Measurements from ENCODE around the gene MSTO1. TPM values are rescaled to one million over a fixed set of nuclear protein-coding genes. Genes with fewer than 3 reads are reported as not detected.
"Not testable (repeated sequence)": the region's sequence is repeated elsewhere in the genome, so short reads cannot be mapped to it uniquely, and the experiment has no call there.

Gene MSTO1
- polyA plus RNA-seq, 3 donors, result 3.8 to 17.4 (median 4.8) TPM

- peaks cover 10 to 12% of the 10 kb centered on the region in 2 donors for H3K36me3 Mint-ChIP-seq
- H3K79me2 ChIP-seq (ENCODE audit: insufficient read depth, low read length), result peaks cover 18% of the 10 kb centered on the region
- H3K9ac ChIP-seq (ENCODE audit: insufficient read depth, low read length, poor library complexity, severe bottlenecking), result no peak overlapping the region
- H3K4me3 ChIP-seq (replicated peaks in 1 of 3; ENCODE audit: low read depth in 2 of 3, low read length in 3 of 3), result no peak overlapping the region
- H3K27ac Mint-ChIP-seq, result peak overlapping the region in 1 of 7 donors; percentile 30
- WGBS (ENCODE audit: insufficient coverage), result 100% methylated on average over 2 of the region's 3 CpGs
- H3K36me3 ChIP-seq (replicated peaks in 1 of 2; ENCODE audit: control insufficient read depth in 1 of 2, insufficient read depth in 2 of 2, low read length in 2 of 2), result peaks cover 4 to 19% of the 10 kb centered on the region in 2 donors
- H3K9me3 Mint-ChIP-seq, result no peaks in the 10 kb centered on the region
- peaks cover 0 to 9% of the 10 kb centered on the region in 2 donors for H3K4me1 ChIP-seq (ENCODE audit: control insufficient read depth in 1 of 2, insufficient read depth in 2 of 2, low read length in 2 of 2)
- H2AFZ ChIP-seq (ENCODE audit: insufficient read depth, low read depth, low read length, poor library complexity, severe bottlenecking), result no peak overlapping the region
- no peaks in the 10 kb centered on the region for H3K27me3 ChIP-seq (ENCODE audit: control insufficient read depth in 2 of 2, insufficient read depth in 2 of 2, low read length in 2 of 2)
- H4K20me1 ChIP-seq (ENCODE audit: insufficient read depth, low read length), result peaks cover 15% of the 10 kb centered on the region
- no peak for DNase-seq
- intact Hi-C loops (cut with micrococcal nuclease), result loop anchor here in 1 of 2 donors (10.0 kb wide), 1 partner anchor 89 kb away; no protein-coding TSS in a partner anchor
- H3K4me2 ChIP-seq (replicated peaks; ENCODE audit: extremely low read depth, low read length, poor library complexity, severe bottlenecking), result no peak overlapping the region
- TF ChIP-seq CTCF (IDR thresholded peaks at IDR 0.05), result no peak
- H3K4me1 Mint-ChIP-seq, result peaks cover 14% of the 10 kb centered on the region
- H3K27ac ChIP-seq (ENCODE audit: low read depth in 1 of 2, low read length in 2 of 2), result no peak overlapping the region
- peaks cover 0 to 2% (median 0%) of the 10 kb centered on the region in 3 donors for H3K27me3 Mint-ChIP-seq (ENCODE audit: low read depth in 3 of 3)
- no peaks in the 10 kb centered on the region for H3K9me3 ChIP-seq (replicated peaks in 1 of 2; ENCODE audit: control insufficient read depth in 1 of 2, insufficient read depth in 1 of 2, low read length in 2 of 2)
- no peak overlapping the region for H3K4me3 Mint-ChIP-seq
These were observed 35.9 kb upstream of the MSTO1 start for GRCh38 chr1:155574077-155574476.

DNA sequence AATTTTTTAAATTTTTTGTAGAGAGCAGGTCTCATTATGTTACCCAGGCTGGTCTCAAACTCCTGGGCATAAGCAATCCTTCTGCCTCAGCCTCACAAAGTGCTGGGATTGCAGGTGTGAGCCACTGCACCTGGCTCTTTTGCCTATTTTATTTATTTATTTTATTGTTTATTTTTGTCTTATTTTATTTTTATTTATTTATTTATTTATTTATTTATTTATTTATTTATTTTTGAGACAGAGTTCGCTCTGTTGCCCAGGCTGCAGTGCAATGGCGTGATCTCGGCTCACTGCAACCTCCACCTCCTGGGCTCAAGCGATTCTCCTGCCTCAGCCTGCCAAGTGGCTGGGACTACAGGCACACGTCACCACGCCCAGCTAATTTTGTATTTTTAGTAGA lies 34.4 kb upstream of the MSTO1 start:
- H3K27me3 Mint-ChIP-seq (ENCODE audit: low read depth in 3 of 3); H3K4me1 ChIP-seq (ENCODE audit: control insufficient read depth in 1 of 2, insufficient read depth in 2 of 2, low read length in 2 of 2); H3K27ac ChIP-seq (ENCODE audit: low read depth in 1 of 2, low read length in 2 of 2); DNase-seq; H3K4me2 ChIP-seq (replicated peaks; ENCODE audit: extremely low read depth, low read length, poor library complexity, severe bottlenecking); H3K4me3 Mint-ChIP-seq; H3K9ac ChIP-seq (ENCODE audit: insufficient read depth, low read length, poor library complexity, severe bottlenecking); H3K9me3 ChIP-seq (replicated peaks in 1 of 2; ENCODE audit: control insufficient read depth in 1 of 2, insufficient read depth in 1 of 2, low read length in 2 of 2); H3K27me3 ChIP-seq (ENCODE audit: control insufficient read depth in 2 of 2, insufficient read depth in 2 of 2, low read length in 2 of 2); H3K27ac Mint-ChIP-seq; H3K4me3 ChIP-seq (replicated peaks in 1 of 3; ENCODE audit: low read depth in 2 of 3, low read length in 3 of 3); H3K36me3 ChIP-seq (replicated peaks in 1 of 2; ENCODE audit: control insufficient read depth in 1 of 2, insufficient read depth in 2 of 2, low read length in 2 of 2); H3K4me1 Mint-ChIP-seq; H3K36me3 Mint-ChIP-seq; H4K20me1 ChIP-seq (ENCODE audit: insufficient read depth, low read length); H3K79me2 ChIP-seq (ENCODE audit: insufficient read depth, low read length); H3K9me3 Mint-ChIP-seq; H2AFZ ChIP-seq (ENCODE audit: insufficient read depth, low read depth, low read length, poor library complexity, severe bottlenecking): not testable (repeated sequence)
- WGBS (ENCODE audit: insufficient coverage), result 100% methylated on average over 1 of the region's 6 CpGs
- intact Hi-C loops (cut with micrococcal nuclease), result loop anchor here in 1 of 2 donors (10.0 kb wide), 1 partner anchor 91 kb away; no protein-coding TSS in a partner anchor

GRCh38 chr1:155583846-155584245 lies 26.2 kb upstream of the MSTO1 start:
- H3K36me3 Mint-ChIP-seq; H3K79me2 ChIP-seq (ENCODE audit: insufficient read depth, low read length); H3K4me3 ChIP-seq (replicated peaks in 1 of 3; ENCODE audit: low read depth in 2 of 3, low read length in 3 of 3); H3K4me3 Mint-ChIP-seq; H3K9me3 Mint-ChIP-seq; H3K27ac Mint-ChIP-seq; DNase-seq; H3K4me1 Mint-ChIP-seq; H3K4me2 ChIP-seq (replicated peaks; ENCODE audit: extremely low read depth, low read length, poor library complexity, severe bottlenecking); H2AFZ ChIP-seq (ENCODE audit: insufficient read depth, low read depth, low read length, poor library complexity, severe bottlenecking); H3K36me3 ChIP-seq (replicated peaks in 1 of 2; ENCODE audit: control insufficient read depth in 1 of 2, insufficient read depth in 2 of 2, low read length in 2 of 2); H3K4me1 ChIP-seq (ENCODE audit: control insufficient read depth in 1 of 2, insufficient read depth in 2 of 2, low read length in 2 of 2); H3K27me3 Mint-ChIP-seq (ENCODE audit: low read depth in 3 of 3); H3K9ac ChIP-seq (ENCODE audit: insufficient read depth, low read length, poor library complexity, severe bottlenecking); H3K27ac ChIP-seq (ENCODE audit: low read depth in 1 of 2, low read length in 2 of 2); H3K27me3 ChIP-seq (ENCODE audit: control insufficient read depth in 2 of 2, insufficient read depth in 2 of 2, low read length in 2 of 2); H3K9me3 ChIP-seq (replicated peaks in 1 of 2; ENCODE audit: control insufficient read depth in 1 of 2, insufficient read depth in 1 of 2, low read length in 2 of 2); H4K20me1 ChIP-seq (ENCODE audit: insufficient read depth, low read length); intact Hi-C loops (cut with micrococcal nuclease): not testable (repeated sequence)
- 92% methylated on average over 2 of the region's 6 CpGs for WGBS (ENCODE audit: insufficient coverage)

- H3K36me3 Mint-ChIP-seq; DNase-seq; H3K79me2 ChIP-seq (ENCODE audit: insufficient read depth, low read length); H3K36me3 ChIP-seq (replicated peaks in 1 of 2; ENCODE audit: control insufficient read depth in 1 of 2, insufficient read depth in 2 of 2, low read length in 2 of 2); H3K4me1 ChIP-seq (ENCODE audit: control insufficient read depth in 1 of 2, insufficient read depth in 2 of 2, low read length in 2 of 2); H3K27ac Mint-ChIP-seq; H3K9ac ChIP-seq (ENCODE audit: insufficient read depth, low read length, poor library complexity, severe bottlenecking); H3K27me3 Mint-ChIP-seq (ENCODE audit: low read depth in 3 of 3); H3K27me3 ChIP-seq (ENCODE audit: control insufficient read depth in 2 of 2, insufficient read depth in 2 of 2, low read length in 2 of 2); intact Hi-C loops (cut with micrococcal nuclease); H3K9me3 ChIP-seq (replicated peaks in 1 of 2; ENCODE audit: control insufficient read depth in 1 of 2, insufficient read depth in 1 of 2, low read length in 2 of 2); H3K9me3 Mint-ChIP-seq; H3K4me2 ChIP-seq (replicated peaks; ENCODE audit: extremely low read depth, low read length, poor library complexity, severe bottlenecking); H3K4me3 ChIP-seq (replicated peaks in 1 of 3; ENCODE audit: low read depth in 2 of 3, low read length in 3 of 3); H2AFZ ChIP-seq (ENCODE audit: insufficient read depth, low read depth, low read length, poor library complexity, severe bottlenecking); H3K27ac ChIP-seq (ENCODE audit: low read depth in 1 of 2, low read length in 2 of 2); H3K4me1 Mint-ChIP-seq; H4K20me1 ChIP-seq (ENCODE audit: insufficient read depth, low read length); H3K4me3 Mint-ChIP-seq: not testable (repeated sequence)
- no CpG with 5 or more reads among the region's 3 CpGs for WGBS (ENCODE audit: insufficient coverage)
These were observed 20.7 kb upstream of the MSTO1 start for GRCh38 chr1:155589282-155589681.

Measured in CD14-positive monocyte (primary cell).